GM12878 (cell line): ENCODE data around the gene NFASC. TPM values are rescaled to one million over a fixed set of nuclear protein-coding genes. Genes with fewer than 3 reads are reported as not detected.

Experiments
- ATAC-seq: fragments of 200-7000 bp; cut with Tn5 transposase; 3 replicates; pipeline ENCODE4 v1.9.1; 2020; ENCODE audit warnings: mild to moderate bottlenecking, moderate library complexity
- BruUV-seq: library from RNA; stranded (reverse); fragments of 400-500 nt; replicated peaks from 2 replicates; lab custom pipeline; 2021; lab: Mats Ljungman, UMichigan
- CTCF ChIA-PET: fragments of 300-600 bp; sonication (Branson Sonifier 250); formaldehyde crosslinking; extraction: SDS; loops from one replicate; lab custom pipeline; 2021; ENCODE audit warnings: inconsistent platforms; lab: Yijun Ruan, JAX
- POLR2A ChIA-PET: fragments of 350-600 bp; formaldehyde crosslinking; extraction: SDS; loops from one replicate; lab custom pipeline; 2021; ENCODE audit warnings: inconsistent platforms; lab: Charles Lee
- RAD21 ChIA-PET: fragments of 300-600 bp; sonication (Branson Sonifier 250); formaldehyde crosslinking; loops from one replicate; lab custom pipeline; 2023; ENCODE audit warnings: antibody characterized with exemption; ENCODE audit not compliant: unreplicated experiment; lab: Charles Lee
- SMC1A ChIA-PET: fragments of 300-600 bp; sonication (Branson Sonifier 250); formaldehyde crosslinking; loops from one replicate; lab custom pipeline; 2023; ENCODE audit not compliant: unreplicated experiment, uncharacterized antibody; lab: Charles Lee
- DNase-seq: peaks from one replicate; pipeline ENCODE4 v3.0.0-alpha.2; 2011; ENCODE audit warnings: low read depth, low spot score
- FAIRE-seq: peaks from 3 replicates; lab custom pipeline; 2011; peaks lifted over from hg19 to GRCh38; lab: Jason Lieb, UNC
- H2AFZ ChIP-seq: 2 replicates; pipeline ENCODE4 v1.6.0; 2011; ENCODE audit warnings: low read depth, low read length, control low read depth; ENCODE audit not compliant: control insufficient read depth
- H3K27ac ChIP-seq: 2 replicates; pipeline ENCODE4 v1.5.1; 2011; ENCODE audit warnings: control low read depth; ENCODE audit not compliant: control insufficient read depth, insufficient read depth
- H3K27me3 ChIP-seq, 2 experiments: replicated peaks in 1 of 2; 2 replicates each; pipeline versions ENCODE4 v1.6.0 to v1.6.1; 2011; ENCODE audit warnings: low read length in 1 of 2; ENCODE audit not compliant: control insufficient read depth in 2 of 2, insufficient read depth in 2 of 2
- H3K36me3 ChIP-seq, 2 experiments: 2 replicates each; pipeline ENCODE4 v1.5.1; 2011; ENCODE audit warnings: low read length in 1 of 2; ENCODE audit not compliant: control insufficient read depth in 2 of 2, insufficient read depth in 2 of 2
- H3K4me1 ChIP-seq: 2 replicates; pipeline ENCODE4 v1.6.1; 2011; ENCODE audit warnings: mild to moderate bottlenecking, low read length, moderate library complexity, mixed read lengths; ENCODE audit not compliant: control insufficient read depth, insufficient read depth
- H3K4me2 ChIP-seq: 2 replicates; pipeline ENCODE4 v1.6.0; 2011; ENCODE audit warnings: control low read depth; ENCODE audit not compliant: control insufficient read depth, insufficient read depth
- H3K4me3 ChIP-seq: fragments of 200-600 bp; sonication (generic); 2 replicates; pipeline ENCODE4 v1.5.1; 2016
- H3K79me2 ChIP-seq: 2 replicates; pipeline ENCODE4 v1.6.0; 2011; ENCODE audit warnings: low read length; ENCODE audit not compliant: control insufficient read depth, insufficient read depth
- H3K9ac ChIP-seq: 2 replicates; pipeline ENCODE4 v1.8.0; 2011; ENCODE audit warnings: low read length, control low read depth, mixed read lengths; ENCODE audit not compliant: control insufficient read depth, insufficient read depth
- H3K9me3 ChIP-seq: replicated peaks from 3 replicates; pipeline ENCODE4 v1.5.1; 2011; ENCODE audit warnings: mild to moderate bottlenecking, low read length; ENCODE audit not compliant: control insufficient read depth, insufficient read depth
- H4K20me1 ChIP-seq: 2 replicates; pipeline ENCODE4 v1.6.0; 2011; ENCODE audit not compliant: control insufficient read depth, insufficient read depth
- BHLHE40 ChIP-seq, 2 experiments: fragments of 450-650 bp in 1 of 2; IDR thresholded peaks; 2 replicates each; pipeline ENCODE4 v1.6.1; 2011 to 2017; ENCODE audit warnings: low read depth in 2 of 2, borderline replicate concordance in 1 of 2, improper control_type of control experiment in 1 of 2, low read length in 1 of 2, mild to moderate bottlenecking in 1 of 2
- BMI1 ChIP-seq: fragments of 450-650 bp; IDR thresholded peaks from 2 replicates; pipeline ENCODE4 v1.6.1; 2016; ENCODE audit warnings: mild to moderate bottlenecking, moderate library complexity, borderline replicate concordance
- CBX3 ChIP-seq: fragments of 200-600 bp; sonication (generic); IDR thresholded peaks from 2 replicates; pipeline ENCODE4 v1.6.1; 2016; ENCODE audit warnings: low read depth, borderline replicate concordance
- CBX5 ChIP-seq: sonication (generic); IDR thresholded peaks from 2 replicates; pipeline ENCODE4 v1.6.1; 2016; ENCODE audit warnings: low read depth, moderate library complexity, mild to moderate bottlenecking, inconsistent platforms
- EGR1 ChIP-seq, 2 experiments: IDR thresholded peaks; 1 replicate in 1 of 2; 2 replicates in 1 of 2; pipeline ENCODE4 v1.6.1; 2011 to 2012; ENCODE audit warnings: low read depth in 2 of 2, low read length in 2 of 2, borderline replicate concordance in 1 of 2, mild to moderate bottlenecking in 1 of 2, moderate library complexity in 1 of 2
- FOS ChIP-seq: IDR thresholded peaks from 3 replicates; pipeline ENCODE4 v1.6.1; 2011; ENCODE audit warnings: borderline replicate concordance; ENCODE audit not compliant: insufficient read length; ENCODE audit errors: extremely low read depth
- FOXK2 ChIP-seq: fragments of 450-650 bp; IDR thresholded peaks from 2 replicates; pipeline ENCODE4 v1.6.1; 2017; ENCODE audit warnings: mild to moderate bottlenecking, moderate library complexity
- HCFC1 ChIP-seq: fragments of 150-350 bp; IDR thresholded peaks from 2 replicates; pipeline ENCODE4 v1.6.1; 2014; ENCODE audit warnings: low read length
- HDGF ChIP-seq: fragments of 450-650 bp; IDR thresholded peaks from 2 replicates; pipeline ENCODE4 v1.6.1; 2016; ENCODE audit warnings: antibody characterized with exemption
- JUNB ChIP-seq: IDR thresholded peaks from 2 replicates; pipeline ENCODE4 v1.6.1; 2016; ENCODE audit warnings: antibody characterized with exemption, mild to moderate bottlenecking
- NBN ChIP-seq: fragments of 450-650 bp; IDR thresholded peaks from 2 replicates; pipeline ENCODE4 v1.6.1; 2016
- PBX3 ChIP-seq: IDR thresholded peaks from 2 replicates; pipeline ENCODE4 v1.6.1; 2011; ENCODE audit warnings: mild to moderate bottlenecking, low read depth, low read length, moderate library complexity; ENCODE audit not compliant: insufficient replicate concordance
- PML ChIP-seq: IDR thresholded peaks from 2 replicates; pipeline ENCODE4 v1.6.1; 2012; ENCODE audit warnings: low read length, inconsistent platforms
- SMAD1 ChIP-seq: fragments of 450-650 bp; IDR thresholded peaks from 2 replicates; pipeline ENCODE4 v1.6.1; 2018; ENCODE audit warnings: mild to moderate bottlenecking, low read depth; ENCODE audit not compliant: partially characterized antibody
- SPI1 ChIP-seq: IDR thresholded peaks from 2 replicates; pipeline ENCODE4 v1.6.1; 2011; ENCODE audit warnings: low read depth, mild to moderate bottlenecking, low read length, moderate library complexity, borderline replicate concordance; ENCODE audit not compliant: insufficient read depth
- STAT1 ChIP-seq: fragments of 450-650 bp; conservative IDR thresholded peaks from 2 replicates; pipeline ENCODE4 v1.6.1; 2014; ENCODE audit warnings: antibody characterized with exemption, mild to moderate bottlenecking
- ZNF384 ChIP-seq: IDR thresholded peaks from 2 replicates; pipeline ENCODE4 v1.6.1; 2012; ENCODE audit warnings: low read depth, mild to moderate bottlenecking, low read length, improper control_type of control experiment, borderline replicate concordance
- WGBS: methylation state at CpG from one replicate; pipeline ENCODE4 v1.1.6; 2016; ENCODE audit warnings: low lambda C conversion rate; ENCODE audit not compliant: insufficient replicate concordance, insufficient coverage; ENCODE audit errors: missing lambda C conversion rate; 5-methylcytosine and 5-hydroxymethylcytosine counted together
- in situ Hi-C: fragments of 300-500 bp; cut with MboI; formaldehyde crosslinking; loops from 9 replicates; pipeline ENCODE4 v1.14.3; 2018; ENCODE audit warnings: mixed read lengths
- intact Hi-C: fragments of 100-400 bp; cut with micrococcal nuclease; formaldehyde crosslinking; loops from one replicate; pipeline ENCODE4 v1.14.2; 2022; ENCODE audit not compliant: unreplicated experiment
- polyA plus RNA-seq, 11 experiments: library from polyadenylated mRNA; depleted of rRNA in 4 of 11; unstranded in 6 of 11; stranded (reverse) in 5 of 11; fragments of >200 nt; fragmentation: Nextera tagmentation in 4 of 11; fragmentation: Illumina TruSeq in 1 of 11; extraction: Ambion mirVana in 4 of 11; extraction: Trizol in 1 of 11; gene quantifications; 1 replicate in 1 of 11; 2 replicates in 10 of 11; pipeline versions ENCODE4 v1.2.1 to v1.2.3, GENCODE V29; 2011 to 2016; ENCODE audit warnings: inconsistent platforms in 2 of 11, missing spikeins in 2 of 11, low read depth in 1 of 11
- total RNA-seq, 4 experiments: library from RNA; depleted of rRNA in 3 of 4; stranded (reverse); fragments of >200 nt in 3 of 4; fragmentation: Illumina TruSeq in 1 of 4; extraction: Trizol in 1 of 4; gene quantifications; 2 replicates each; pipeline versions ENCODE4 v1.2.1 to v1.2.3, GENCODE V29; 2013 to 2021

NFASC gene
- total and polyA plus RNA-seq, 10 of the 15 experiments (the other 5 are each of a cell fraction or from before 2014, with no cell fraction given), result 0.04 to 0.31 (median 0.12) TPM; not detected in 4

- Histone ChIP-seq H3K36me3 (no peaks in the 10 kb centered on the region), H3K27me3 (peaks cover 0 to 15% of the 10 kb centered on the region in 2 experiments), H3K9ac (no peak within 1 kb of the TSS), H3K4me3 (no peak within 1 kb of the TSS), H3K4me1 (no peaks in the 10 kb centered on the region), H3K27ac (no peak within 1 kb of the TSS), H4K20me1 (no peaks in the 10 kb centered on the region)
- FAIRE-seq, result no peak
- intact Hi-C loops, result no loop called here
- POLR2A ChIA-PET, result interaction anchor here (0.5 kb wide), 1 partner anchor 51 kb away, joined by 3 read pairs; no protein-coding TSS in a partner anchor
- RAD21 ChIA-PET, result no interaction called here
- WGBS, result 30% methylated on average over 21 of the region's 53 CpGs
- no TSS peak for BruUV-seq
- CTCF ChIA-PET, result interaction anchor here (2.6 kb wide), 1 partner anchor 18 kb away, joined by 12 read pairs; no protein-coding TSS in a partner anchor
- TF ChIP-seq EGR1 (IDR thresholded peaks at IDR 0.05; ENCODE audit: borderline replicate concordance in 1 of 2, low read depth in 2 of 2, low read length in 2 of 2), result no peak
- no peak for TF ChIP-seq BMI1
- TF ChIP-seq NBN, result no peak
- TF ChIP-seq, all 136 proteins: peak for 0
- Histone ChIP-seq H3K9me3 (no peaks in the 10 kb centered on the region), H2AFZ (no peak within 1 kb of the TSS), H3K79me2 (no peaks in the 10 kb centered on the region), H3K4me2 (no peak within 1 kb of the TSS)
- ATAC-seq (no peak), DNase-seq (no peak)
- in situ Hi-C loops, result no loop called here
- SMC1A ChIA-PET, result no interaction called here
Observed at GRCh38 chr1:205042911-205043806, 172.5 kb downstream of the NFASC start, which contains the start of gene CNTN2. CNTN2 (plus strand) TSS chr1:205043212; CDS start chr1:205053186, 9,974 bp downstream.

- Histone ChIP-seq H4K20me1 (no peaks in the 10 kb centered on the region), H3K4me1 (no peaks in the 10 kb centered on the region), H3K9me3 (no peaks in the 10 kb centered on the region), H3K4me2 (no peak overlapping the region), H3K36me3 (no peaks in the 10 kb centered on the region)
- WGBS, result 0% methylated on average over 2 of the region's 4 CpGs
- TF ChIP-seq CBX5 (no peak), STAT1 (no peak), FOS (no peak), PBX3 (no peak), BHLHE40 (IDR thresholded peaks at IDR 0.05; ENCODE audit: borderline replicate concordance in 1 of 2, low read depth in 2 of 2, low read length in 1 of 2) (no peak), PML (no peak), HDGF (no peak), SPI1 (no peak), JUNB (no peak), SMAD1 (no peak), ZNF384 (no peak), FOXK2 (no peak), CBX3 (no peak), HCFC1 (no peak)
- TF ChIP-seq, all 136 proteins: peak for 0
- no TSS peak for BruUV-seq
- H3K79me2 ChIP-seq, result no peaks in the 10 kb centered on the region
- intact Hi-C loops, result no loop called here
- H2AFZ ChIP-seq, result no peak overlapping the region
- H3K9ac ChIP-seq, result no peak overlapping the region
- SMC1A ChIA-PET, result no interaction called here
- FAIRE-seq (no peak), DNase-seq (no peak), ATAC-seq (no peak)
- in situ Hi-C loops, result no loop called here
- POLR2A ChIA-PET, result interaction anchor here (0.5 kb wide), 1 partner anchor 52 kb away, joined by 3 read pairs; no protein-coding TSS in a partner anchor
- no peak overlapping the region for H3K4me3 ChIP-seq
- peaks cover 0 to 15% of the 10 kb centered on the region in 2 experiments for H3K27me3 ChIP-seq
- CTCF ChIA-PET, result no interaction called here
- no peak overlapping the region for H3K27ac ChIP-seq
- RAD21 ChIA-PET, result no interaction called here
Observed at GRCh38 chr1:205043866-205044265, 173.2 kb downstream of the NFASC start.
